HepG2 (cell line): ENCODE results near the gene PLEKHM2. TPM values are rescaled to one million over a fixed set of nuclear protein-coding genes. Genes with fewer than 3 reads are reported as not detected.
A peak's percentile ranks its signal among the peaks of the same experiment; 100 is the strongest.

Experiments
- AKNA ChIP-seq: sonication (generic); formaldehyde crosslinking; IDR thresholded peaks from 2 replicates; pipeline ENCODE4 v1.4.0; 2020; ENCODE audit warnings: missing genetic modification reagents, borderline replicate concordance
- CREM ChIP-seq, 2 experiments: sonication (generic) in 1 of 2; formaldehyde crosslinking in 1 of 2; IDR thresholded peaks; 2 replicates each; pipeline versions ENCODE4 v1.4.0 to v1.6.1; 2016 to 2020; ENCODE audit warnings: antibody characterized with exemption in 1 of 2, mild to moderate bottlenecking in 1 of 2, missing genetic modification reagents in 1 of 2
- ELF3 ChIP-seq: IDR thresholded peaks from 2 replicates; pipeline ENCODE4 v1.6.1; 2016; ENCODE audit warnings: missing genetic modification reagents, missing compliant biosample characterization
- FOXP4 ChIP-seq: sonication (generic); formaldehyde crosslinking; IDR thresholded peaks from 2 replicates; pipeline ENCODE4 v1.4.0; 2020; ENCODE audit warnings: missing genetic modification reagents
- GATAD2A ChIP-seq: IDR thresholded peaks from 2 replicates; pipeline ENCODE4 v1.6.1; 2016
- HMGXB4 ChIP-seq, 2 experiments: sonication (generic) in 1 of 2; formaldehyde crosslinking in 1 of 2; IDR thresholded peaks; 2 replicates each; pipeline versions ENCODE4 v1.4.0 to v1.6.1; 2018 to 2020; ENCODE audit warnings: missing genetic modification reagents in 2 of 2, borderline replicate concordance in 1 of 2, low read depth in 1 of 2, mild to moderate bottlenecking in 1 of 2, missing biosample characterization in 1 of 2
- PRPF4 ChIP-seq: fragments of 200-400 bp; formaldehyde crosslinking; IDR thresholded peaks from 2 replicates; pipeline ENCODE4 v1.6.1; 2016; ENCODE audit warnings: low read length, low read depth; ENCODE audit not compliant: poor library complexity, severe bottlenecking
- UBTF ChIP-seq: sonication (generic); formaldehyde crosslinking; IDR thresholded peaks from 2 replicates; pipeline ENCODE4 v1.4.0; 2020; ENCODE audit warnings: mild to moderate bottlenecking, missing genetic modification reagents
- ZNF510 ChIP-seq: sonication (generic); formaldehyde crosslinking; IDR thresholded peaks from 2 replicates; pipeline ENCODE4 v1.4.0; 2020; ENCODE audit warnings: low read depth, mild to moderate bottlenecking, missing genetic modification reagents
- ZNF737 ChIP-seq: sonication (generic); formaldehyde crosslinking; IDR thresholded peaks from 2 replicates; pipeline ENCODE4 v1.5.0; 2020; ENCODE audit warnings: missing genetic modification reagents, mild to moderate bottlenecking, borderline replicate concordance
- ZNF83 ChIP-seq: sonication (generic); formaldehyde crosslinking; IDR thresholded peaks from 2 replicates; pipeline ENCODE4 v1.4.0; 2020; ENCODE audit warnings: missing genetic modification reagents, mild to moderate bottlenecking, borderline replicate concordance
- polyA plus RNA-seq, 8 experiments: library from polyadenylated mRNA; depleted of rRNA in 3 of 8; stranded (reverse) in 7 of 8; unstranded in 1 of 8; fragments of >200 nt; fragmentation: Illumina TruSeq in 4 of 8; extraction: Trizol in 4 of 8; gene quantifications; 2 replicates each; pipeline versions ENCODE4 v1.2.1 to v1.2.3, GENCODE V29; 2011 to 2016; ENCODE audit warnings: low read depth in 4 of 8, missing spikeins in 1 of 8, mixed read lengths in 1 of 8; ENCODE audit not compliant: insufficient read depth in 1 of 8
- total RNA-seq, 5 experiments: library from RNA; depleted of rRNA; stranded (reverse); fragments of >200 nt; fragmentation: Illumina TruSeq; extraction: Trizol; gene quantifications; 2 replicates each; pipeline ENCODE4 v1.2.3, GENCODE V29; 2016; ENCODE audit warnings: low read depth in 1 of 5

The PLEKHM2 gene
- total and polyA plus RNA-seq, 2 of the 13 experiments (the other 11 are each of a cell fraction or from before 2014, with no cell fraction given) = 16.5 to 27.3 TPM

- TF ChIP-seq AKNA (CRISPR knock-in tag) = no peak
- TF ChIP-seq UBTF (CRISPR knock-in tag) = peak; percentile 35; the same call in 1 of the 2 replicates
- TF ChIP-seq ZNF510 = 0 out of 2 replicates have a peak, but pooled peaks have one; percentile 69
- no peak for TF ChIP-seq ZNF83 (CRISPR knock-in tag)
- peak in 1 of 2 experiments; percentile 34; a peak in 1 of 4 replicates for TF ChIP-seq HMGXB4 (CRISPR knock-in tag; IDR thresholded peaks at IDR 0.05; ENCODE audit: borderline replicate concordance in 1 of 2, low read depth in 1 of 2)
- no peak for TF ChIP-seq CREM (IDR thresholded peaks at IDR 0.05)
- TF ChIP-seq CREM (CRISPR knock-in tag; IDR thresholded peaks at IDR 0.05) = no peak
- TF ChIP-seq PRPF4 = no peak
- peak; percentile 47; the same call in 1 of the 2 replicates for TF ChIP-seq ELF3 (CRISPR knock-in tag)
- no peak for TF ChIP-seq ZNF737
- TF ChIP-seq GATAD2A = peak; percentile 65; the same call in 1 of the 2 replicates
- TF ChIP-seq FOXP4 (CRISPR knock-in tag) = peak; percentile 53; the same call in 1 of the 2 replicates
These were observed 63.3 kb downstream of the PLEKHM2 start (continued) for GRCh38 chr1:15747378-15747777.
